Medulla oblongata (tissue), 1 donor: ENCODE measurements around the gene CLIP4.
"Not testable (repeated sequence)": the region's sequence is repeated elsewhere in the genome, so short reads cannot be mapped to it uniquely, and the experiment has no call there.

Source experiments
- DNase-seq: peaks from one replicate; pipeline ENCODE4 v3.0.0-alpha.2; 2015; ENCODE audit errors: extremely low spot score

The CLIP4 gene

GRCh38 chr2:29104688-29105087, 10.5 kb upstream of the CLIP4 start:
- no peak for DNase-seq

- peak; percentile 15 for DNase-seq
Measured at GRCh38 chr2:29105375-29105774, 9.8 kb upstream of the CLIP4 start.

GRCh38 chr2:29106256-29106655, 9.0 kb upstream of the CLIP4 start:
- DNase-seq: no peak

GRCh38 chr2:29106980-29107388, 8.2 kb upstream of the CLIP4 start:
- DNase-seq: peak; percentile 38

- not testable (repeated sequence) for DNase-seq
Measured at GRCh38 chr2:29107547-29107946, 7.7 kb upstream of the CLIP4 start.

GRCh38 chr2:29108225-29108624, 7.0 kb upstream of the CLIP4 start:
- peak; percentile 84 for DNase-seq

- no peak for DNase-seq
Measured at GRCh38 chr2:29109246-29109645, 6.0 kb upstream of the CLIP4 start.

- peak; percentile 43 for DNase-seq
Measured at GRCh38 chr2:29110916-29111535, 4.2 kb upstream of the CLIP4 start.

- DNase-seq: no peak
Measured at GRCh38 chr2:29112379-29112778, 2.8 kb upstream of the CLIP4 start.

GRCh38 chr2:29113027-29113686, 2.1 kb upstream of the CLIP4 start:
- DNase-seq: peak; percentile 14

- peak; percentile 76 for DNase-seq
Measured at GRCh38 chr2:29113891-29114321, 1.3 kb upstream of the CLIP4 start.

GRCh38 chr2:29114586-29114945, 649 bp upstream of the CLIP4 start:
- peak; percentile 51 for DNase-seq

- peak; percentile 92 for DNase-seq
Measured at GRCh38 chr2:29115797-29116781, 874 bp downstream of the CLIP4 start.

GRCh38 chr2:29117636-29118303, 2.6 kb downstream of the CLIP4 start:
- DNase-seq: no peak

GRCh38 chr2:29119211-29119610, 4.0 kb downstream of the CLIP4 start:
- no peak for DNase-seq

GRCh38 chr2:29120846-29121245, 5.6 kb downstream of the CLIP4 start:
- DNase-seq: no peak

GRCh38 chr2:29123617-29124349, 8.6 kb downstream of the CLIP4 start:
- no peak for DNase-seq

- DNase-seq: no peak
Measured at GRCh38 chr2:29124504-29124903, 9.3 kb downstream of the CLIP4 start.

GRCh38 chr2:29129586-29130281, 14.5 kb downstream of the CLIP4 start:
- no peak for DNase-seq

- DNase-seq: peak; percentile 71
Measured at GRCh38 chr2:29130295-29130694, 15.1 kb downstream of the CLIP4 start.

GRCh38 chr2:29134933-29135332, 19.7 kb downstream of the CLIP4 start:
- DNase-seq: no peak
